GM21528 (cell line): ENCODE measurements around the gene CHCHD3.
"Not testable (repeated sequence)": the region's sequence is repeated elsewhere in the genome, so short reads cannot be mapped to it uniquely, and the experiment has no call there.

Experiments
- ATAC-seq: cut with Tn5 transposase; IDR thresholded peaks from one replicate; pipeline ENCODE4 v1.9.1; 2021; ENCODE audit warnings: mild to moderate bottlenecking, moderate library complexity; ENCODE audit not compliant: unreplicated experiment, low FRiP score

The CHCHD3 gene

GRCh38 chr7:132919771-132920170, 162.1 kb downstream of the CHCHD3 start:
- ATAC-seq, result no peak

- no peak for ATAC-seq
Measured at GRCh38 chr7:132915647-132916046, 166.2 kb downstream of the CHCHD3 start.

GRCh38 chr7:132910657-132911056, 171.2 kb downstream of the CHCHD3 start:
- ATAC-seq, result no peak

- no peak for ATAC-seq
Measured at GRCh38 chr7:132907380-132907940, 174.4 kb downstream of the CHCHD3 start.

GRCh38 chr7:132906193-132906835, 175.6 kb downstream of the CHCHD3 start:
- no peak for ATAC-seq

GRCh38 chr7:132905136-132905535, 176.8 kb downstream of the CHCHD3 start:
- ATAC-seq, result not testable (repeated sequence)

- ATAC-seq, result no peak
Measured at GRCh38 chr7:132904209-132904608, 177.7 kb downstream of the CHCHD3 start.

- not testable (repeated sequence) for ATAC-seq
Measured at GRCh38 chr7:132902294-132902693, 179.6 kb downstream of the CHCHD3 start.

GRCh38 chr7:132901241-132901640, 180.6 kb downstream of the CHCHD3 start:
- ATAC-seq, result no peak

GRCh38 chr7:132899833-132900232, 182.1 kb downstream of the CHCHD3 start:
- ATAC-seq, result no peak

GRCh38 chr7:132898641-132899175, 183.2 kb downstream of the CHCHD3 start:
- ATAC-seq, result not testable (repeated sequence)

- ATAC-seq, result no peak
Measured at GRCh38 chr7:132897093-132897687, 184.7 kb downstream of the CHCHD3 start.

GRCh38 chr7:132895231-132895630, 186.7 kb downstream of the CHCHD3 start:
- ATAC-seq, result no peak

- no peak for ATAC-seq
Measured at GRCh38 chr7:132893560-132893959, 188.3 kb downstream of the CHCHD3 start.

- not testable (repeated sequence) for ATAC-seq
Measured at GRCh38 chr7:132892744-132893143, 189.1 kb downstream of the CHCHD3 start.

GRCh38 chr7:132891554-132891953, 190.3 kb downstream of the CHCHD3 start:
- no peak for ATAC-seq

GRCh38 chr7:132882714-132883428, 199.0 kb downstream of the CHCHD3 start:
- ATAC-seq, result no peak

GRCh38 chr7:132881317-132881716, 200.6 kb downstream of the CHCHD3 start:
- no peak for ATAC-seq

- ATAC-seq, result no peak
Measured at GRCh38 chr7:132879579-132879978, 202.3 kb downstream of the CHCHD3 start.

- no peak for ATAC-seq
Measured at GRCh38 chr7:132878204-132878919, 203.5 kb downstream of the CHCHD3 start.
